Left lung (tissue), 10 donors: Measurements from ENCODE around the gene GPD2. TPM values are rescaled to one million over a fixed set of nuclear protein-coding genes. Genes with fewer than 3 reads are reported as not detected.
A peak's percentile ranks its signal among the peaks of the same experiment; 100 is the strongest.

Experiments
- ATAC-seq: fragments of 200-7000 bp; cut with Tn5 transposase; one replicate; pipeline ENCODE4 v1.9.1; 2020; ENCODE audit warnings: moderate library complexity
- DNase-seq, 4 donors: peaks; one replicate each; pipeline ENCODE4 v3.0.0-alpha.2; 2013 to 2020
- H3K27ac ChIP-seq, 2 donors: fragments of 200-600 bp; sonication (generic) in 1 of 2; one replicate each; pipeline versions ENCODE4 v1.5.0 to v1.8.0; 2020 to 2021
- H3K27me3 ChIP-seq, 2 donors: fragments of 200-600 bp; sonication (generic) in 1 of 2; one replicate each; pipeline versions ENCODE4 v1.5.0 to v1.8.0; 2020 to 2021
- H3K36me3 ChIP-seq, 2 donors: fragments of 200-600 bp; sonication (generic) in 1 of 2; one replicate each; pipeline versions ENCODE4 v1.5.0 to v1.8.0; 2020 to 2021
- H3K4me1 ChIP-seq, 2 donors: fragments of 200-600 bp; one replicate each; pipeline ENCODE4 v1.8.0; 2021
- H3K4me3 ChIP-seq, 2 donors: fragments of 200-600 bp; sonication (generic) in 1 of 2; one replicate each; pipeline versions ENCODE4 v1.5.0 to v1.8.0; 2020 to 2021; ENCODE audit warnings: mild to moderate bottlenecking in 1 of 2
- H3K9me3 ChIP-seq, 2 donors: fragments of 200-600 bp; sonication (generic) in 1 of 2; one replicate each; pipeline versions ENCODE4 v1.5.0 to v1.8.0; 2020 to 2021
- CTCF ChIP-seq, 2 donors: fragments of 200-600 bp; sonication (generic) in 1 of 2; IDR thresholded peaks; one replicate each; pipeline versions ENCODE4 v1.5.0 to v1.8.0; 2021; ENCODE audit warnings: antibody characterized with exemption in 2 of 2
- intact Hi-C, 2 donors: fragments of 100-400 bp; cut with DNase I; formaldehyde crosslinking; loops; one replicate each; pipeline versions ENCODE4 v1.11.2 to v1.14.2; 2022
- polyA plus RNA-seq, 6 donors: library from polyadenylated mRNA; unstranded; fragments of 120-200 nt; gene quantifications; one replicate each; pipeline ENCODE4 v1.2.1, GENCODE V29; 2013; ENCODE audit not compliant: insufficient read length in 6 of 6
- total RNA-seq, 2 donors: library from RNA; stranded (reverse); fragmentation: NEBNext Ultra II Directional; extraction: Animal tissue kit (Norgen Biotek cat#: 25700); gene quantifications; one replicate each; pipeline ENCODE4 v1.2.1, GENCODE V29; 2021
- donor health status: DM: no; HTN: yes; CAD: no.
- donor health status: DM: no; HTN: no; CAD: no.

GPD2 gene
- total and polyA plus RNA-seq, 8 donors: 23.7 to 44.3 (median 26.8) TPM

DNA sequence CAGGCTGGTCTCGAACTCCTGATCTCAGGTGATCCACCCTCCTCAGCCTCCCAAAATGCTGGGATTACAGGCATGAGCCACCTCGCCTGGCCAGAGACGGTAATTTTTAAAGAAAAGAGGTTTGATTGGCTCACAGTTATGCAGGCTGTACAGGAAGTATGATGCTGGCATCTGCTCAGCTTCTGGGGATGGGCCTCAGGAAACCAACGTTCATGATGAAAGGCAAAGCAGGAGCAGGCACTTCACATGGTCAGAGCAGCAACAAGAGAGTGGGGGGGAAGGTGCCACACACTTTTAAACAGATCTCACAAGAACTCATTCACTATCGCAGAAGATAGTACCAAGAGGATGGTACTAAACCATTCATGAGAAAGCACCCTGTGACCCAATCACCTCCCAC lies 38.0 kb upstream of the GPD2 start:
- H3K4me3 ChIP-seq: no peak overlapping the region
- ATAC-seq (no peak), DNase-seq (no peak)
- intact Hi-C loops: loop anchor here in 1 of 2 donors (10.0 kb wide), 1 partner anchor 53 kb away; no protein-coding TSS in a partner anchor
- TF ChIP-seq CTCF (IDR thresholded peaks at IDR 0.05): no peak
- H3K36me3 ChIP-seq: no peaks in the 10 kb centered on the region
- H3K27ac ChIP-seq: peak overlapping the region in 1 of 2 donors; percentile 82
- H3K9me3 ChIP-seq: no peaks in the 10 kb centered on the region
- H3K4me1 ChIP-seq: peaks cover 6 to 23% of the 10 kb centered on the region in 2 donors
- no peaks in the 10 kb centered on the region for H3K27me3 ChIP-seq

DNA sequence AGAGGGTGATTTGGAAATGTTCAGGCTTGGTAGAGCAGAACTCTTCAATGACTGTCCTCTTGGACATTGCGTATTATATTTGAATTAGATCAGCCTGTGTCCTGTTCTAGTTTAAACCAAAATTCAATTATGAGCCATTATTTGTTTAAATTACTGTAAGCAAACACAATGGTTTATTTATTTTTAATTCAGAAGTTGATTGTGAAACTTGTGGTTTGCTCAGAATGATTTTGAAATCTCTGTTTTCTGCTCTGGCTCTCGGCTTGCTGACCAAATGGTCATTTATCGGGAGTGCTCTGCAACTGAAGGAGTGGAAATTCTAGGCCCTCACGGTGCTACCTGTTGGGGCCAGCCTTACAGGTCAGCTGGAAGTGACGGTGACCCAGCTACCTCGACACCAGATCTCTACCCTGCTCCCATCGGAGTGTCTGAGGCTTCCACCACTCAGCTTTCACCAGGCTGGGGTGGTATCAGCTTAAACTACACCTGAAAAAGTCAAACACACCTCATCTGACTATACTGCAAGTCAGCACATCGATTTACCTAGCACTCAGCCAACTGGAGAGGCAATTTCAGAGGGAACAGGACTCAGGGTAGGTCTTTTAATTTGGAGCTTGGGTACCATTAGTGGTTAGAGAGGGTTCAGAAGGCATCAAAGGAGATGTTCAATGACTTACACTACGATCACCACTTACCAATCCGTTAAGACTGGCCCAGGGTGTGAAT lies 36.8 kb upstream of the GPD2 start:
- H3K36me3 ChIP-seq: no peaks in the 10 kb centered on the region
- peak; percentile 65 for ATAC-seq
- TF ChIP-seq CTCF (IDR thresholded peaks at IDR 0.05): no peak

GRCh38 chr2:156399950-156400705 lies 36.1 kb upstream of the GPD2 start:
- peak overlapping the region; percentile 82 to 95 for H3K27ac ChIP-seq
- DNase-seq: peak; percentile 76 to 92 (median 86)
- H3K4me1 ChIP-seq: peaks cover 6 to 27% of the 10 kb centered on the region in 2 donors
- H3K9me3 ChIP-seq: no peaks in the 10 kb centered on the region
- intact Hi-C loops: loop anchor here in 1 of 2 donors (10.0 kb wide), 1 partner anchor 55 kb away; no protein-coding TSS in a partner anchor
- no peak for TF ChIP-seq CTCF (IDR thresholded peaks at IDR 0.05)
- peak; percentile 85 for ATAC-seq
- H3K27me3 ChIP-seq: no peaks in the 10 kb centered on the region
- peak overlapping the region; percentile 56 to 66 for H3K4me3 ChIP-seq
- H3K36me3 ChIP-seq: no peaks in the 10 kb centered on the region

More for the DNA sequence above, 36.8 kb upstream of the GPD2 start:
- DNase-seq: peak in 3 of 4 donors; percentile 23 to 53 (median 46)
- Histone ChIP-seq H3K27me3 (no peaks in the 10 kb centered on the region), H3K4me1 (peaks cover 6 to 23% of the 10 kb centered on the region in 2 donors), H3K4me3 (peak overlapping the region; percentile 56 to 66), H3K9me3 (no peaks in the 10 kb centered on the region), H3K27ac (peak overlapping the region; percentile 82 to 95)
- intact Hi-C loops: loop anchor here in 1 of 2 donors (10.0 kb wide), 1 partner anchor 55 kb away; no protein-coding TSS in a partner anchor

- Histone ChIP-seq H3K9me3 (no peaks in the 10 kb centered on the region), H3K4me1 (peaks cover 6 to 35% of the 10 kb centered on the region in 2 donors), H3K27ac (peak overlapping the region; percentile 82 to 95), H3K36me3 (no peaks in the 10 kb centered on the region), H3K4me3 (peak overlapping the region; percentile 56 to 66), H3K27me3 (no peaks in the 10 kb centered on the region)
- intact Hi-C loops: no loop called here
- TF ChIP-seq CTCF (IDR thresholded peaks at IDR 0.05): no peak
- DNase-seq: peak in 3 of 4 donors; percentile 68 to 91 (median 78)
- peak; percentile 70 for ATAC-seq
Measured at GRCh38 chr2:156400706-156401678, 35.2 kb upstream of the GPD2 start.
